DMS114 treated with DMSO at 0.1 percent for 48 hours (cell line): ENCODE measurements around the gene TNIP2.
"Not testable (repeated sequence)": the region's sequence is repeated elsewhere in the genome, so short reads cannot be mapped to it uniquely, and the experiment has no call there.

Experiments used
- DNase-seq: peaks from one replicate; lab custom pipeline; 2025; ENCODE audit not compliant: unreplicated experiment; lab: John Stamatoyannopoulos, UW

TNIP2 gene

DNA sequence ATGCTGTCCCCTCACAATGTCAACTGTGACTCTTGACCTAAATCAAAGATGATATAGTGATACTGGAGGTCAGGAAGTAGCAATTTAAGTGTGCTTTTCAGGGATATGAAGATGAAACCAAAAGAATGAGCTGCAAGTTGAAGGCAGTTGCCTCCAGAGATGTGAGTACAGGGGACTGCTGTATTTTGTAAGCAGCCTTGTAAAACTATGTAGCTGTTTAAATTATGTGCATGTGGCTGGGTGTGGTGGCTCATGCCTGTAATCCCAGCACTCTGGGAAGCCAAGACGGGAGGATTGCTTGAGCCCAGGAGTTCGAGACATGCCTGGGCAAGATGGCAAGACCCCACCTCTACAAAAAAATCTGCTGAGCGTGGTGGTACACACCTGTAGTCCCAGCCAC, 15.1 kb upstream of the TNIP2 start:
- no peak for DNase-seq

DNA sequence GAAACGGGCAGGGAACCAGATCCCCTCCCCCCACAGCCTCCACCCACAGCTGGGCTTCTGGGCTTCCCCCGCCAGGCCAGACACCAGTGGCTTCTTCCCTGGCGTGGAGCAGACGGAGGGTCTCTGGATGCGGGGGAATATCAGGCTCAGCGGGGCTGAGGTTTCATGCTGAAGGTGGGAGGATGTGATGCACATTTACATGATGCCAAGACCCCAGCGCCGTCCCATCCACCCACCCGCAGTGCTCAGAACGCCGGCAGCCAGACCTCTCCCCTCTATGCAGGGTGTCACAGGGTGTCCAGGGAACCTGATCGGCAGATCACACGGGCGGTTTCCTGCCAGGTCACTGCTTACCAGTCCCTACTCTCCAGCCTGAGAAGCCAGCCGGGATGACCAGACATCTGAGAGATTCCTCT, 12.8 kb upstream of the TNIP2 start:
- no peak for DNase-seq

DNA sequence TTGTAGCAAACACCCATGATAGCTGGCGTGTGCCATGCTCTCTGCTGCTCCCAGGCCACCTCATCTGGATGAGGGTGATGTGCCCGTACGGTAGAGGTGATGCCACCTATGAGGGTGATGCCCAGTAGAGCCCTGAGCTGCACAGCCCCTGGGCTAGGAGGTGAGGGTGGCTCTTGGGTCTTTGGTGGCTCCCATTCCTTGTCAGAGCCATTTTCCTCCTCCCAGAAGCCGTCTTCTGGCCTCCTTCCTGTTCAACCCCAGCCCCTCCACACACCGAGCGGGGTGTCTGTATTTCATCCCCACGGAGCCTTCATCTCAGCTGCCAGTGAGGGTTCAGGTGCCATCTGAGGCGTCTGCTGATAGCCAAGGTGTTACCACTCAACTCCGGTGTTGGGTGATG, 12.0 kb upstream of the TNIP2 start:
- no peak for DNase-seq

DNA sequence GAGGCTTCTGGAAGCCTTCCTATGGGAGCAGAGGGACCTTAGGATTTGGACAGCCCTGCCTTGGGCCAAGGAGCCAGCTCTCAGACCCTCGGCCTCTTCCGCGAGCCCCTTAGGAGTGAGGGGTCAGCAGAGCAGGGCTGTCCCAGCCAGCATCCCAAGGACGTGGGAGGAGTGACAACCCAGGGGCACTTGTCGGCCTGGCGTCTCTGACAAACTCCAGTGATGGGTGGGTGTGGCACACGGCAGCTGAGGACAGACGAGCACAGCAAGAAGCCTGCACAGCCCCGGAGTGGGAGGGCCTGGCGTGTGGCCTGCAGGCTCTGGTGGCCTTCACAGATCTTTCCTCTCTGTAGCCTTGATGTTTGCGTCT, 11.6 kb upstream of the TNIP2 start:
- no peak for DNase-seq

- no peak for DNase-seq
Observed at GRCh38 chr4:2767046-2767704, 11.0 kb upstream of the TNIP2 start.

- no peak for DNase-seq
Observed at GRCh38 chr4:2765832-2766526, 9.8 kb upstream of the TNIP2 start.

DNA sequence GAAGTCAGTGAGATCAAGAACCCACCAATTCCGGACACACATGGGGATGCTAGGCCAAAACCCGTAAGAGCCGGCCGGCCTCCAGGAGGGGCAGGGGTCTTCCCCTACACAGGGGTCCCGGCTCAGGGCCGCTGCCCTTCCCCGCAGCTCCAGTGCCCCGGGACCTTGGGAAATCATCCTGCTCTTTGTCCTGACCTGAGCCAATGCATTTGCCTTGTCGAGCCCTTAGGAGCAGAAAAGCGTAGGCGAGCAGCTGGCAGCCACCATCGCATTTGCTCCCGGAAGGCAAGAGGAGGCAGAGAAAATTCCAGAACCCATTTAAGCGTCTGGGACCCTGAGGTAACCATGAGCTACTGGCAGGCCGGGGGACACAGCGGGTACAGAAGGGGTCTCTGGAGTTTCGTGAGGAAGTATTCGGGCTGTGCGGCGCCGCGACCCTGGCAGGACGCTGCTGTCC, 7.4 kb upstream of the TNIP2 start:
- DNase-seq, result no peak

GRCh38 chr4:2762486-2763370, 6.6 kb upstream of the TNIP2 start:
- DNase-seq, result not testable (repeated sequence)

DNA sequence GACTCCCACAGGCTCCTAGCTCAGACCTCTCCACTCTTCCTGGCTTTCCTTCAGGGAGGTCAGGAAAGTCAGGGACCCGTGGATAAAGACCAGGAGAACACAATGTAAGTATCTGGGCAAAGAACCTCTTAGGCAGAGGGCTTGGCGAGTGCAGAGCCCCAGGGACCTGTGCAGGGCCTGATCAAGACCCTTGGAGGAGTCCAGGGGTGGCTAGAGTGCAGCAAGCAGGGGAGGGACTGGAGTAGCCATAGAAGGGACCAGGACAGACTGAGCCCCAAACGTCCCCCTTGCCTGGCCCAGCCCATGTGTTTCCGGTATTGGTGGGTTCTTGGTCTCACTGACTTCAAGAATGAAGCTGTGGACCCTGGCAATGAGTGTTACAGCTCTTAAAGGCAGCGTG, 5.9 kb upstream of the TNIP2 start:
- DNase-seq, result no peak

- DNase-seq, result no peak
Observed at GRCh38 chr4:2761035-2761923, 5.1 kb upstream of the TNIP2 start.

DNA sequence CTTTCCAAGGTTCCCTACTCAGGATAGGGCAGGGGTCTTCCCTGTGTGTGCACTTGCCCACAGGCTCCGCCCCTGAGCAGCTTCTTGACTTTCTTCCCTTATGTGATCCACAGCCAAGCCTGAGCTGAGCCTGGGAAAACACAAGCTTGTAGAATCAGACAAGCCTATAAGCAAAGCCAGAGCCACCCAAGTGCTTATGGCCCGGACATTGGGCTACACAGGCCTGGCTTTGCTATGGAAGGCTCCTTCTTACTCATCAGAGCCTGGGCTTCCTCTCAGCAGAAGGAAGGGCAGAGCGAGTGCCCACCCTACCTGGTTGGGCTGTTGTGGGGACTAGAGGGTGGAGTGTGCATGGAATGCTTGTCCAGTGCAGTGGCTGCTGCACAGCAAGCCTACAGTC, 1.3 kb upstream of the TNIP2 start:
- DNase-seq, result no peak

GRCh38 chr4:2756691-2757350, 685 bp upstream of the TNIP2 start:
- no peak for DNase-seq

GRCh38 chr4:2754848-2755819, 1.0 kb downstream of the TNIP2 start:
- no peak for DNase-seq

DNA sequence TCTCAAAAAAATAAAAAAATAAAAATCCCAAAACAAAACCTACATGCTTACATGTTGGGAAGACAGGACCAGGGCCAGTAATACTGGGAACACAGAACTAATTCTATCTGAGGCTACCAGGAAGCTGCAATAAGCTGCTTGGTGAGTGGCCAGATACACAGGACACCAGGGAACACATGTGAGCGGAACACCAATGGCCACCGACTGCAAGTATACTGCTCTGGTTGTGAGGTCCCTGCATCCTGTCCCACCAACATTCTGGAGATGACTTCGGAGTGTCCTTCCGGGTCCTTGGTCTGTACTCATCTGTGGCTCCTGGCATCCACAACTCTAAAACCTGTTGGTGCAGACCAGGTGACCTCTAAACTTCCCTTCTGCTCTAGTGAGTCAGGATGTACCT, 2.7 kb downstream of the TNIP2 start:
- DNase-seq, result no peak

GRCh38 chr4:2750719-2751605, 5.2 kb downstream of the TNIP2 start:
- no peak for DNase-seq

- DNase-seq, result no peak
Observed at GRCh38 chr4:2746891-2747695, 9.0 kb downstream of the TNIP2 start.
